H1 (cell line): ENCODE measurements around the gene FHL2. TPM values are rescaled to one million over a fixed set of nuclear protein-coding genes. Genes with fewer than 3 reads are reported as not detected.

ENCODE experiments used
- CTCF ChIA-PET: fragments of 300-600 bp; sonication (Branson Sonifier 250); formaldehyde crosslinking; loops from one replicate; lab custom pipeline; 2021; ENCODE audit not compliant: partially characterized antibody; lab: Charles Lee
- POLR2A ChIA-PET: fragments of 300-600 bp; sonication (Branson Sonifier 250); formaldehyde crosslinking; loops from one replicate; lab custom pipeline; 2021; ENCODE audit warnings: inconsistent platforms; ENCODE audit not compliant: partially characterized antibody; lab: Charles Lee
- DNase-seq, 2 experiments: peaks; one replicate each; pipeline versions ENCODE4 v3.0.0 to v3.0.0-alpha.2; 2010 to 2022; ENCODE audit warnings: low spot score in 2 of 2, low read depth in 1 of 2, mixed read lengths in 1 of 2
- FAIRE-seq: peaks from 2 replicates; lab custom pipeline; 2011; peaks lifted over from hg19 to GRCh38; lab: Jason Lieb, UNC
- H2AFZ ChIP-seq: 2 replicates; pipeline ENCODE4 v1.8.1; 2012; ENCODE audit warnings: low read length, inconsistent platforms
- H2AK5ac ChIP-seq: 2 replicates; pipeline ENCODE4 v1.6.1; 2013; ENCODE audit warnings: low read depth, low read length
- H2BK120ac ChIP-seq: replicated peaks from 2 replicates; pipeline ENCODE3; 2013; ENCODE audit warnings: low read depth, low read length, inconsistent platforms
- H2BK12ac ChIP-seq: 2 replicates; pipeline ENCODE4 v1.6.1; 2013; ENCODE audit warnings: low read depth, low read length
- H2BK15ac ChIP-seq: 2 replicates; pipeline ENCODE4 v1.6.1; 2013; ENCODE audit warnings: low read length
- H2BK20ac ChIP-seq: 2 replicates; pipeline ENCODE4 v1.6.1; 2013; ENCODE audit warnings: low read length
- H2BK5ac ChIP-seq: 2 replicates; pipeline ENCODE4 v1.6.1; 2013; ENCODE audit warnings: low read depth, low read length
- H3K14ac ChIP-seq: 2 replicates; pipeline ENCODE4 v1.6.1; 2013; ENCODE audit warnings: inconsistent platforms; ENCODE audit not compliant: insufficient read length
- H3K18ac ChIP-seq: 2 replicates; pipeline ENCODE4 v1.6.1; 2013; ENCODE audit warnings: low read length; ENCODE audit errors: extremely low read depth
- H3K23ac ChIP-seq: 2 replicates; pipeline ENCODE4 v1.6.1; 2013; ENCODE audit warnings: inconsistent platforms; ENCODE audit not compliant: insufficient read length
- H3K23me2 ChIP-seq: 2 replicates; pipeline ENCODE4 v1.6.1; 2013; ENCODE audit warnings: low read depth, low read length
- H3K27ac ChIP-seq: 2 replicates; pipeline ENCODE4 v1.6.1; 2011; ENCODE audit warnings: low read depth, low read length, inconsistent platforms
- H3K27me3 ChIP-seq, 4 experiments: replicated peaks in 1 of 4; 1 replicate in 1 of 4; 2 replicates in 3 of 4; pipeline versions ENCODE4 v1.6.1 to v1.8.1; 2011 to 2013; ENCODE audit warnings: low read length in 3 of 4, mild to moderate bottlenecking in 3 of 4, inconsistent platforms in 2 of 4, mixed read lengths in 2 of 4, moderate library complexity in 1 of 4; ENCODE audit not compliant: control insufficient read depth in 3 of 4, insufficient read depth in 3 of 4; ENCODE audit errors: extremely low read depth in 1 of 4
- H3K36me3 ChIP-seq, 4 experiments: 2 replicates each; pipeline versions ENCODE4 v1.6.1 to v1.8.1; 2011 to 2013; ENCODE audit warnings: mild to moderate bottlenecking in 4 of 4, low read length in 3 of 4, moderate library complexity in 2 of 4, control low read depth in 1 of 4, inconsistent platforms in 1 of 4; ENCODE audit not compliant: insufficient read depth in 4 of 4, control insufficient read depth in 2 of 4
- H3K4ac ChIP-seq: replicated peaks from 2 replicates; pipeline ENCODE3; 2013; ENCODE audit warnings: low read length, low read depth, mixed read lengths, inconsistent platforms; ENCODE audit not compliant: insufficient read length
- H3K4me1 ChIP-seq, 4 experiments: replicated peaks in 1 of 4; 1 replicate in 1 of 4; 2 replicates in 3 of 4; pipeline versions ENCODE4 v1.6.1 to v1.8.1; 2011 to 2013; ENCODE audit warnings: low read length in 3 of 4, inconsistent platforms in 2 of 4, mixed read lengths in 1 of 4; ENCODE audit not compliant: insufficient read depth in 4 of 4, control insufficient read depth in 3 of 4
- H3K4me2 ChIP-seq, 2 experiments: 2 replicates each; pipeline versions ENCODE4 v1.6.1 to v1.8.1; 2011 to 2013; ENCODE audit warnings: low read depth in 2 of 2, low read length in 2 of 2, control low read depth in 1 of 2, inconsistent platforms in 1 of 2, mild to moderate bottlenecking in 1 of 2; ENCODE audit not compliant: insufficient read depth in 1 of 2
- H3K4me3 ChIP-seq, 4 experiments: fragments of 200-600, 300-600 bp in 1 of 4; sonication (generic), shearing (Covaris generic), sonication (Bioruptor Twin) in 1 of 4; 2 replicates each; pipeline versions ENCODE4 v1.5.1 to v1.8.1; 2011 to 2016; ENCODE audit warnings: low read length in 4 of 4, low read depth in 3 of 4, control low read depth in 2 of 4, inconsistent platforms in 2 of 4, mild to moderate bottlenecking in 2 of 4, mixed read lengths in 1 of 4, moderate library complexity in 1 of 4; ENCODE audit not compliant: insufficient read depth in 2 of 4; ENCODE audit errors: extremely low read depth in 1 of 4
- H3K56ac ChIP-seq: replicated peaks from 2 replicates; pipeline ENCODE3; 2013; ENCODE audit warnings: low read depth, mild to moderate bottlenecking, mixed read lengths, low read length, inconsistent platforms; ENCODE audit not compliant: insufficient read length
- H3K79me1 ChIP-seq: 2 replicates; pipeline ENCODE4 v1.6.1; 2013; ENCODE audit warnings: low read depth, low read length, control low read depth
- H3K79me2 ChIP-seq, 2 experiments: 2 replicates each; pipeline versions ENCODE4 v1.6.1 to v1.8.1; 2012 to 2013; ENCODE audit warnings: low read length in 2 of 2, mild to moderate bottlenecking in 2 of 2, inconsistent platforms in 1 of 2; ENCODE audit not compliant: insufficient read depth in 2 of 2, control insufficient read depth in 1 of 2
- H3K9ac ChIP-seq, 4 experiments: replicated peaks in 1 of 4; 1 replicate in 1 of 4; 2 replicates in 3 of 4; pipeline versions ENCODE4 v1.6.1 to v1.8.1; 2011 to 2013; ENCODE audit warnings: low read depth in 3 of 4, low read length in 3 of 4, control low read depth in 2 of 4, mild to moderate bottlenecking in 2 of 4, moderate library complexity in 2 of 4, inconsistent platforms in 1 of 4; ENCODE audit errors: extremely low read depth in 1 of 4
- H3K9me3 ChIP-seq, 2 experiments: 2 replicates each; pipeline versions ENCODE4 v1.6.1 to v1.8.1; 2012 to 2013; ENCODE audit warnings: mild to moderate bottlenecking in 2 of 2, moderate library complexity in 2 of 2, control low read depth in 1 of 2, inconsistent platforms in 1 of 2, low read depth in 1 of 2, low read length in 1 of 2, mixed read lengths in 1 of 2; ENCODE audit not compliant: insufficient read depth in 2 of 2
- H4K20me1 ChIP-seq, 2 experiments: replicated peaks in 1 of 2; 2 replicates each; pipeline versions ENCODE3 to v1.8.1; 2011 to 2013; ENCODE audit warnings: inconsistent platforms in 2 of 2, low read length in 2 of 2, mild to moderate bottlenecking in 1 of 2; ENCODE audit not compliant: insufficient read depth in 2 of 2, control insufficient read depth in 1 of 2
- H4K5ac ChIP-seq: 2 replicates; pipeline ENCODE4 v1.6.1; 2013; ENCODE audit warnings: low read length, low read depth, mixed read lengths, inconsistent platforms; ENCODE audit not compliant: insufficient read length
- H4K8ac ChIP-seq: 2 replicates; pipeline ENCODE4 v1.8.0; 2013; ENCODE audit warnings: mild to moderate bottlenecking, moderate library complexity, low read length, inconsistent platforms; ENCODE audit not compliant: insufficient read depth; ENCODE audit errors: extremely low read depth
- H4K91ac ChIP-seq: replicated peaks from 2 replicates; pipeline ENCODE3; 2013; ENCODE audit warnings: low read length, mixed read lengths, inconsistent platforms; ENCODE audit not compliant: insufficient read length
- CEBPB ChIP-seq: IDR thresholded peaks from 2 replicates; pipeline ENCODE4 v1.6.1; 2012; ENCODE audit warnings: low read depth, low read length
- EP300 ChIP-seq, 2 experiments: IDR thresholded peaks; 1 replicate in 1 of 2; 2 replicates in 1 of 2; pipeline ENCODE4 v1.6.1; 2011 to 2012; ENCODE audit warnings: low read depth in 2 of 2, low read length in 2 of 2, mild to moderate bottlenecking in 2 of 2, borderline replicate concordance in 1 of 2, inconsistent platforms in 1 of 2, moderate library complexity in 1 of 2
- JUN ChIP-seq: IDR thresholded peaks from 2 replicates; pipeline ENCODE4 v1.6.1; 2011; ENCODE audit warnings: low read depth, mild to moderate bottlenecking, improper control_type of control experiment, low read length
- WGBS, 2 experiments: shearing (Covaris generic) in 1 of 2; methylation state at CpG; one replicate each; pipeline versions ENCODE4 v1.1.6 to v1.1.7; 2013 to 2015; ENCODE audit warnings: low lambda C conversion rate in 2 of 2, mixed read lengths in 2 of 2, inconsistent platforms in 1 of 2, low coverage in 1 of 2, missing lambda C conversion rate in 1 of 2; ENCODE audit not compliant: insufficient replicate concordance in 2 of 2, insufficient coverage in 1 of 2, insufficient read length in 1 of 2; ENCODE audit errors: extremely low coverage in 1 of 2, missing lambda C conversion rate in 1 of 2; 5-methylcytosine and 5-hydroxymethylcytosine counted together
- polyA plus RNA-seq, 7 experiments: library from polyadenylated mRNA; depleted of rRNA in 3 of 7; stranded (reverse) in 5 of 7; unstranded in 2 of 7; fragments of >200 nt in 5 of 7; fragments of 200-250 nt in 2 of 7; gene quantifications; 1 replicate in 5 of 7; 2 replicates in 1 of 7; 4 replicates in 1 of 7; pipeline versions ENCODE4 v1.2.1 to v1.2.3, GENCODE V29; 2011 to 2013; ENCODE audit warnings: missing spikeins in 2 of 7, mixed read lengths in 2 of 7
- total RNA-seq: library from RNA; stranded (reverse); fragmentation: NEBNext Ultra II Directional; extraction: Animal tissue kit (Norgen Biotek cat#: 25700); gene quantifications from 2 replicates; pipeline ENCODE4 v1.2.1, GENCODE V29; 2021

Gene FHL2
- total and polyA plus RNA-seq, 2 of the 8 experiments (the other 6 are each of a cell fraction or from before 2014, with no cell fraction given), result 33.2 to 64.3 TPM

GRCh38 chr2:105418522-105418921 is 19.7 kb upstream of the FHL2 start:
- H4K5ac ChIP-seq, result no peak overlapping the region
- no peaks in the 10 kb centered on the region for H3K79me1 ChIP-seq
- H2BK5ac ChIP-seq, result no peak overlapping the region
- ChIA-PET POLR2A (no interaction called here), CTCF (interaction anchor here (0.6 to 1.3 kb wide), 4 partner anchors 9 to 131 kb away, joined by 3 read pairs; no protein-coding TSS in a partner anchor)
- no peak overlapping the region for H3K4me2 ChIP-seq
- no peak overlapping the region for H3K23ac ChIP-seq
- H3K36me3 ChIP-seq, result no peaks in the 10 kb centered on the region; a peak in 1 of 8 replicates
- H4K91ac ChIP-seq, result no peak overlapping the region
- H3K14ac ChIP-seq, result no peak overlapping the region
- H2AK5ac ChIP-seq, result no peak overlapping the region
- no peak for DNase-seq
- H4K20me1 ChIP-seq, result no peaks in the 10 kb centered on the region
- H3K23me2 ChIP-seq, result no peaks in the 10 kb centered on the region
- H3K27me3 ChIP-seq, result no peaks in the 10 kb centered on the region
- 0 out of 4 replicates have a peak, but pooled peaks cover 0 to 3% of the 10 kb centered on the region in 2 experiments for H3K9me3 ChIP-seq
- no peak overlapping the region for H2BK120ac ChIP-seq
- no peak overlapping the region for H3K56ac ChIP-seq
- no peak for FAIRE-seq
- H3K4me3 ChIP-seq, result no peak overlapping the region
- H2BK15ac ChIP-seq, result no peak overlapping the region
- no peak overlapping the region for H3K18ac ChIP-seq
- no peak overlapping the region for H2AFZ ChIP-seq
- H3K79me2 ChIP-seq, result no peaks in the 10 kb centered on the region
- no peak overlapping the region for H4K8ac ChIP-seq
- H2BK20ac ChIP-seq, result no peak overlapping the region
- H3K4ac ChIP-seq, result no peak overlapping the region
- no peak overlapping the region for H3K9ac ChIP-seq
- no peaks in the 10 kb centered on the region for H3K4me1 ChIP-seq
- WGBS, 2 experiments, result 88% methylated on average over 6 of the region's 6 CpGs; no CpG with 5 or more reads in 1 of the 2 experiments
- H2BK12ac ChIP-seq, result no peak overlapping the region
- H3K27ac ChIP-seq, result no peak overlapping the region
- TF ChIP-seq CEBPB, result no peak
- TF ChIP-seq EP300 (IDR thresholded peaks at IDR 0.05; ENCODE audit: borderline replicate concordance in 1 of 2, low read depth in 2 of 2, low read length in 2 of 2), result no peak
- no peak for TF ChIP-seq JUN
